Activated naive CD4-positive, alpha-beta T cell treated with anti-CD3 and anti-CD28 coated beads, Interleukin-2, amount 50 U/mL, for 24 hours (primary cell): ENCODE data around the gene CARM1.

Source experiments
- H3K27ac Mint-ChIP-seq: one replicate; pipeline ENCODE4 v1.8.0; 2021; ENCODE audit warnings: mild to moderate bottlenecking, mixed read lengths
- H3K27me3 Mint-ChIP-seq: one replicate; pipeline ENCODE4 v1.8.0; 2021; ENCODE audit warnings: mixed read lengths
- H3K36me3 Mint-ChIP-seq: one replicate; pipeline ENCODE4 v1.8.0; 2021; ENCODE audit warnings: mixed read lengths
- H3K4me1 Mint-ChIP-seq: one replicate; pipeline ENCODE4 v1.8.0; 2021; ENCODE audit warnings: mixed read lengths
- H3K4me3 Mint-ChIP-seq: one replicate; pipeline ENCODE4 v1.8.0; 2021; ENCODE audit warnings: mild to moderate bottlenecking, mixed read lengths
- H3K9me3 Mint-ChIP-seq: one replicate; pipeline ENCODE4 v1.8.0; 2021; ENCODE audit warnings: mixed read lengths

The CARM1 gene

GRCh38 chr19:10884274-10884673, 12.9 kb downstream of the CARM1 start:
- Mint-ChIP-seq H3K36me3 (no peaks in the 10 kb centered on the region), H3K4me3 (no peak overlapping the region), H3K27ac (no peak overlapping the region), H3K9me3 (no peaks in the 10 kb centered on the region), H3K4me1 (peaks cover 11% of the 10 kb centered on the region), H3K27me3 (no peaks in the 10 kb centered on the region)

GRCh38 chr19:10885201-10886169, 14.1 kb downstream of the CARM1 start:
- Mint-ChIP-seq H3K27ac (no peak overlapping the region), H3K27me3 (no peaks in the 10 kb centered on the region), H3K9me3 (no peaks in the 10 kb centered on the region), H3K36me3 (no peaks in the 10 kb centered on the region), H3K4me3 (no peak overlapping the region), H3K4me1 (peaks cover 9% of the 10 kb centered on the region)

- H3K36me3 Mint-ChIP-seq, result no peaks in the 10 kb centered on the region
- H3K4me1 Mint-ChIP-seq, result peaks cover 9% of the 10 kb centered on the region
- no peaks in the 10 kb centered on the region for H3K9me3 Mint-ChIP-seq
- H3K27me3 Mint-ChIP-seq, result no peaks in the 10 kb centered on the region
- H3K27ac Mint-ChIP-seq, result no peak overlapping the region
- no peak overlapping the region for H3K4me3 Mint-ChIP-seq
Observed at GRCh38 chr19:10887616-10888367, 16.4 kb downstream of the CARM1 start.

GRCh38 chr19:10888421-10888866, 17.1 kb downstream of the CARM1 start:
- Mint-ChIP-seq H3K4me3 (no peak overlapping the region), H3K4me1 (peaks cover 9% of the 10 kb centered on the region), H3K27me3 (no peaks in the 10 kb centered on the region), H3K27ac (no peak overlapping the region), H3K9me3 (no peaks in the 10 kb centered on the region), H3K36me3 (no peaks in the 10 kb centered on the region)

- H3K4me1 Mint-ChIP-seq, result peaks cover 9% of the 10 kb centered on the region
- no peak overlapping the region for H3K27ac Mint-ChIP-seq
- no peaks in the 10 kb centered on the region for H3K36me3 Mint-ChIP-seq
- no peaks in the 10 kb centered on the region for H3K27me3 Mint-ChIP-seq
- H3K9me3 Mint-ChIP-seq, result no peaks in the 10 kb centered on the region
- H3K4me3 Mint-ChIP-seq, result no peak overlapping the region
Observed at GRCh38 chr19:10889880-10890279, 18.5 kb downstream of the CARM1 start.

GRCh38 chr19:10891405-10892086, 20.2 kb downstream of the CARM1 start:
- peaks cover 7% of the 10 kb centered on the region for H3K4me1 Mint-ChIP-seq

GRCh38 chr19:10892256-10892655, 20.9 kb downstream of the CARM1 start:
- Mint-ChIP-seq H3K4me3 (no peak overlapping the region), H3K36me3 (no peaks in the 10 kb centered on the region), H3K9me3 (no peaks in the 10 kb centered on the region), H3K4me1 (peaks cover 11% of the 10 kb centered on the region), H3K27me3 (no peaks in the 10 kb centered on the region), H3K27ac (no peak overlapping the region)

More at GRCh38 chr19:10891405-10892086, 20.2 kb downstream of the CARM1 start:
- Mint-ChIP-seq H3K27me3 (no peaks in the 10 kb centered on the region), H3K36me3 (no peaks in the 10 kb centered on the region), H3K27ac (no peak overlapping the region), H3K4me3 (no peak overlapping the region), H3K9me3 (no peaks in the 10 kb centered on the region)

GRCh38 chr19:10894911-10895213, 23.5 kb downstream of the CARM1 start:
- no peak overlapping the region for H3K27ac Mint-ChIP-seq
- H3K9me3 Mint-ChIP-seq, result no peaks in the 10 kb centered on the region
- H3K4me1 Mint-ChIP-seq, result peaks cover 10% of the 10 kb centered on the region
- no peak overlapping the region for H3K4me3 Mint-ChIP-seq
- H3K27me3 Mint-ChIP-seq, result no peaks in the 10 kb centered on the region
- no peaks in the 10 kb centered on the region for H3K36me3 Mint-ChIP-seq

- Mint-ChIP-seq H3K27ac (no peak overlapping the region), H3K27me3 (no peaks in the 10 kb centered on the region), H3K4me3 (no peak overlapping the region), H3K9me3 (no peaks in the 10 kb centered on the region), H3K4me1 (peaks cover 10% of the 10 kb centered on the region), H3K36me3 (no peaks in the 10 kb centered on the region)
Observed at GRCh38 chr19:10895363-10895762, 24.0 kb downstream of the CARM1 start.

- Mint-ChIP-seq H3K9me3 (no peaks in the 10 kb centered on the region), H3K4me1 (peaks cover 10% of the 10 kb centered on the region), H3K27me3 (no peaks in the 10 kb centered on the region), H3K36me3 (no peaks in the 10 kb centered on the region), H3K4me3 (no peak overlapping the region), H3K27ac (no peak overlapping the region)
Observed at GRCh38 chr19:10895920-10896319, 24.6 kb downstream of the CARM1 start.

- peaks cover 10% of the 10 kb centered on the region for H3K4me1 Mint-ChIP-seq
- no peaks in the 10 kb centered on the region for H3K9me3 Mint-ChIP-seq
- H3K4me3 Mint-ChIP-seq, result no peak overlapping the region
- H3K27ac Mint-ChIP-seq, result no peak overlapping the region
- no peaks in the 10 kb centered on the region for H3K27me3 Mint-ChIP-seq
- H3K36me3 Mint-ChIP-seq, result no peaks in the 10 kb centered on the region
Observed at GRCh38 chr19:10896851-10897526, 25.6 kb downstream of the CARM1 start.

- Mint-ChIP-seq H3K4me1 (peaks cover 10% of the 10 kb centered on the region), H3K9me3 (no peaks in the 10 kb centered on the region), H3K27ac (no peak overlapping the region), H3K36me3 (peaks cover 3% of the 10 kb centered on the region), H3K4me3 (no peak overlapping the region), H3K27me3 (no peaks in the 10 kb centered on the region)
Observed at GRCh38 chr19:10898633-10899032, 27.3 kb downstream of the CARM1 start.

GRCh38 chr19:10899151-10899653, 27.8 kb downstream of the CARM1 start:
- Mint-ChIP-seq H3K27me3 (no peaks in the 10 kb centered on the region), H3K9me3 (no peaks in the 10 kb centered on the region), H3K27ac (no peak overlapping the region), H3K36me3 (peaks cover 4% of the 10 kb centered on the region), H3K4me3 (no peak overlapping the region), H3K4me1 (peaks cover 10% of the 10 kb centered on the region)

GRCh38 chr19:10907925-10908324, 36.6 kb downstream of the CARM1 start:
- no peaks in the 10 kb centered on the region for H3K9me3 Mint-ChIP-seq
- H3K27ac Mint-ChIP-seq, result no peak overlapping the region
- H3K27me3 Mint-ChIP-seq, result no peaks in the 10 kb centered on the region
- peaks cover 10% of the 10 kb centered on the region for H3K36me3 Mint-ChIP-seq
- H3K4me1 Mint-ChIP-seq, result no peaks in the 10 kb centered on the region
- H3K4me3 Mint-ChIP-seq, result no peak overlapping the region

- peaks cover 9% of the 10 kb centered on the region for H3K36me3 Mint-ChIP-seq
- no peaks in the 10 kb centered on the region for H3K4me1 Mint-ChIP-seq
- no peaks in the 10 kb centered on the region for H3K27me3 Mint-ChIP-seq
- H3K9me3 Mint-ChIP-seq, result no peaks in the 10 kb centered on the region
- no peak overlapping the region for H3K4me3 Mint-ChIP-seq
- no peak overlapping the region for H3K27ac Mint-ChIP-seq
Observed at GRCh38 chr19:10908380-10908960, 37.1 kb downstream of the CARM1 start.
